CD4-positive, alpha-beta T cell treated with Interleukin-6 for 4 hours (primary cell): ENCODE measurements around the gene C14orf180.

Experiments used
- DNase-seq: peaks from one replicate; pipeline ENCODE4 v3.0.0-alpha.2; 2020; ENCODE audit warnings: mixed read lengths

Gene C14orf180

GRCh38 chr14:104594310-104595046, 14.9 kb downstream of the C14orf180 start:
- DNase-seq = no peak

- DNase-seq = no peak
Measured at GRCh38 chr14:104595116-104595675, 15.6 kb downstream of the C14orf180 start.

GRCh38 chr14:104595911-104596450, 16.4 kb downstream of the C14orf180 start:
- DNase-seq = no peak

- no peak for DNase-seq
Measured at GRCh38 chr14:104596451-104596918, 16.9 kb downstream of the C14orf180 start.

GRCh38 chr14:104596927-104597351, 17.4 kb downstream of the C14orf180 start:
- DNase-seq = no peak

- DNase-seq = no peak
Measured at GRCh38 chr14:104597576-104597975, 18.0 kb downstream of the C14orf180 start.

- no peak for DNase-seq
Measured at GRCh38 chr14:104598039-104598909, 18.7 kb downstream of the C14orf180 start.

GRCh38 chr14:104598910-104599273, 19.3 kb downstream of the C14orf180 start:
- DNase-seq = no peak

- DNase-seq = no peak
Measured at GRCh38 chr14:104599446-104599845, 19.9 kb downstream of the C14orf180 start.

GRCh38 chr14:104600141-104600643, 20.6 kb downstream of the C14orf180 start:
- no peak for DNase-seq

GRCh38 chr14:104600805-104601204, 21.2 kb downstream of the C14orf180 start:
- no peak for DNase-seq

GRCh38 chr14:104601786-104602185, 22.2 kb downstream of the C14orf180 start:
- no peak for DNase-seq

- no peak for DNase-seq
Measured at GRCh38 chr14:104602315-104602932, 22.9 kb downstream of the C14orf180 start.

- DNase-seq = no peak
Measured at GRCh38 chr14:104602933-104603325, 23.4 kb downstream of the C14orf180 start.

GRCh38 chr14:104603711-104604401, 24.3 kb downstream of the C14orf180 start:
- no peak for DNase-seq

- DNase-seq = no peak
Measured at GRCh38 chr14:104604458-104605449, 25.2 kb downstream of the C14orf180 start, which contains the start of gene TMEM179. Gene TMEM179 (minus strand): TSS chr14:104604772. CDS start chr14:104604741, 31 bp downstream.

- no peak for DNase-seq
Measured at GRCh38 chr14:104609666-104610065, 30.1 kb downstream of the C14orf180 start.

- no peak for DNase-seq
Measured at GRCh38 chr14:104610749-104611310, 31.3 kb downstream of the C14orf180 start.

GRCh38 chr14:104611881-104612280, 32.3 kb downstream of the C14orf180 start:
- DNase-seq = no peak
